HEK293 (cell line): ENCODE measurements around the gene ARHGEF28.

Experiments used
- CTCF ChIA-PET: fragments of 350-600 bp; formaldehyde crosslinking; extraction: SDS; loops from one replicate; lab custom pipeline; 2021; ENCODE audit warnings: antibody characterized with exemption; lab: Yijun Ruan, JAX
- POLR2A ChIA-PET: fragments of 300-600 bp; formaldehyde crosslinking; extraction: SDS; loops from one replicate; lab custom pipeline; 2020; ENCODE audit warnings: antibody characterized with exemption, inconsistent platforms; lab: Yijun Ruan, JAX
- H3K27ac ChIP-seq: fragments of 200-500 bp; sonication (Bioruptor generic); 2 replicates; pipeline ENCODE4 v1.5.1; 2014; ENCODE audit warnings: low read depth, low read length, control low read depth, inconsistent platforms; ENCODE audit errors: extremely low read depth
- H3K36me3 ChIP-seq, 2 experiments: fragments of 200-500 bp in 1 of 2; sonication (Bioruptor generic) in 1 of 2; 1 replicate in 1 of 2; 2 replicates in 1 of 2; pipeline ENCODE4 v1.5.1; 2014 to 2017; ENCODE audit warnings: inconsistent platforms in 2 of 2, low read length in 2 of 2; ENCODE audit not compliant: control insufficient read depth in 2 of 2, insufficient read depth in 1 of 2
- H3K4me1 ChIP-seq: fragments of 200-500 bp; sonication (Bioruptor generic); 2 replicates; pipeline ENCODE4 v1.5.1; 2014; ENCODE audit warnings: mild to moderate bottlenecking, low read length, inconsistent platforms; ENCODE audit not compliant: control insufficient read depth, insufficient read depth
- H3K4me3 ChIP-seq: 2 replicates; pipeline ENCODE4 v1.5.1; 2011; ENCODE audit warnings: low read depth, mild to moderate bottlenecking, control low read depth, low read length, moderate library complexity
- H3K9me3 ChIP-seq: fragments of 200-500 bp; sonication (Bioruptor generic); 2 replicates; pipeline ENCODE4 v1.5.1; 2014; ENCODE audit warnings: low read depth, low read length, inconsistent platforms; ENCODE audit not compliant: control insufficient read depth, insufficient read depth
- HOXC10 ChIP-seq: sonication (generic); formaldehyde crosslinking; IDR thresholded peaks from 2 replicates; pipeline ENCODE4 v1.8.1; 2023; ENCODE audit warnings: mild to moderate bottlenecking, missing genetic modification reagents
- KLF17 ChIP-seq: fragments of 450-650 bp; formaldehyde crosslinking; IDR thresholded peaks from 2 replicates; pipeline ENCODE4 v1.5.1; 2016; ENCODE audit warnings: missing biosample characterization, missing genetic modification characterization
- SETDB1 ChIP-seq: IDR thresholded peaks from one replicate; pipeline ENCODE4 v1.6.1; 2017; ENCODE audit warnings: mild to moderate bottlenecking, low read length, moderate library complexity, mixed read lengths; ENCODE audit not compliant: insufficient read length
- SP7 ChIP-seq: fragments of 450-650 bp; formaldehyde crosslinking; IDR thresholded peaks from 2 replicates; pipeline ENCODE4 v1.5.1; 2016; ENCODE audit warnings: missing biosample characterization, missing genetic modification characterization
- YY1 ChIP-seq: fragments of 450-650 bp; formaldehyde crosslinking; IDR thresholded peaks from 2 replicates; pipeline ENCODE4 v1.5.1; 2018; ENCODE audit warnings: missing biosample characterization, missing genetic modification characterization
- ZBTB48 ChIP-seq: fragments of 450-650 bp; formaldehyde crosslinking; IDR thresholded peaks from 2 replicates; pipeline ENCODE4 v1.5.1; 2016; ENCODE audit warnings: missing biosample characterization, missing genetic modification characterization
- ZNF2 ChIP-seq: fragments of 450-650 bp; formaldehyde crosslinking; IDR thresholded peaks from 2 replicates; pipeline ENCODE4 v1.5.1; 2016; ENCODE audit warnings: missing biosample characterization, missing genetic modification characterization
- ZNF311 ChIP-seq: fragments of 450-650 bp; formaldehyde crosslinking; IDR thresholded peaks from 2 replicates; pipeline ENCODE4 v1.5.1; 2017; ENCODE audit warnings: missing biosample characterization, missing genetic modification characterization, borderline replicate concordance
- ZNF354C ChIP-seq: fragments of 450-650 bp; formaldehyde crosslinking; IDR thresholded peaks from 2 replicates; pipeline ENCODE4 v1.5.1; 2016; ENCODE audit warnings: missing biosample characterization, missing genetic modification characterization, low read depth, borderline replicate concordance
- ZNF394 ChIP-seq: fragments of 450-650 bp; formaldehyde crosslinking; IDR thresholded peaks from 2 replicates; pipeline ENCODE4 v1.5.1; 2016; ENCODE audit warnings: missing biosample characterization, missing genetic modification characterization, mild to moderate bottlenecking, moderate library complexity, borderline replicate concordance
- ZNF48 ChIP-seq: fragments of 450-650 bp; formaldehyde crosslinking; IDR thresholded peaks from 2 replicates; pipeline ENCODE4 v1.5.1; 2016; ENCODE audit warnings: missing biosample characterization, missing genetic modification characterization
- ZNF529 ChIP-seq: fragments of 450-650 bp; formaldehyde crosslinking; IDR thresholded peaks from 2 replicates; pipeline ENCODE4 v1.5.1; 2017; ENCODE audit warnings: missing genetic modification characterization, missing biosample characterization; ENCODE audit not compliant: insufficient replicate concordance
- ZNF596 ChIP-seq: fragments of 450-650 bp; IDR thresholded peaks from 2 replicates; pipeline ENCODE4 v1.5.0; 2018; ENCODE audit warnings: missing biosample characterization, mild to moderate bottlenecking, missing genetic modification characterization, moderate library complexity
- ZNF629 ChIP-seq: fragments of 450-650 bp; formaldehyde crosslinking; IDR thresholded peaks from 2 replicates; pipeline ENCODE4 v1.5.1; 2017; ENCODE audit warnings: missing biosample characterization, missing genetic modification characterization
- ZNF658 ChIP-seq: fragments of 450-650 bp; formaldehyde crosslinking; IDR thresholded peaks from 2 replicates; pipeline ENCODE4; 2016; ENCODE audit warnings: missing biosample characterization, missing genetic modification characterization
- ZNF776 ChIP-seq: fragments of 450-650 bp; formaldehyde crosslinking; IDR thresholded peaks from 2 replicates; pipeline ENCODE4 v1.5.0; 2017; ENCODE audit warnings: missing biosample characterization, missing genetic modification characterization, borderline replicate concordance
- ZNF843 ChIP-seq: fragments of 450-650 bp; formaldehyde crosslinking; IDR thresholded peaks from 2 replicates; pipeline ENCODE4 v1.5.1; 2016; ENCODE audit warnings: missing biosample characterization, missing genetic modification characterization
- TF ChIP-seq, protein P1 (sequence below): fragments of 450-650 bp; formaldehyde crosslinking; optimal IDR thresholded peaks from 2 replicates; pipeline ENCODE3; 2016; ENCODE audit warnings: missing biosample characterization, mild to moderate bottlenecking, missing genetic modification characterization
- TF ChIP-seq, protein P2 (sequence below): fragments of 450-650 bp; formaldehyde crosslinking; IDR thresholded peaks from 2 replicates; pipeline ENCODE4 v1.5.1; 2016; ENCODE audit warnings: missing biosample characterization, missing genetic modification characterization

ARHGEF28 gene

GRCh38 chr5:73906277-73906676, 280.3 kb downstream of the ARHGEF28 start:
- TF ChIP-seq ZBTB48 (tag by site-specific recombination) (no peak), ZNF354C (tag by site-specific recombination) (no peak), ZNF776 (no peak), SP7 (tag by site-specific recombination) (no peak), ZNF48 (tag by site-specific recombination) (no peak), ZNF394 (tag by site-specific recombination) (no peak), ZNF2 (tag by site-specific recombination) (no peak), ZNF596 (no peak), YY1 (tag by site-specific recombination) (no peak), ZNF658 (no peak), KLF17 (tag by site-specific recombination) (no peak), ZNF529 (tag by site-specific recombination) (no peak)
- TF ChIP-seq, protein P1, sequence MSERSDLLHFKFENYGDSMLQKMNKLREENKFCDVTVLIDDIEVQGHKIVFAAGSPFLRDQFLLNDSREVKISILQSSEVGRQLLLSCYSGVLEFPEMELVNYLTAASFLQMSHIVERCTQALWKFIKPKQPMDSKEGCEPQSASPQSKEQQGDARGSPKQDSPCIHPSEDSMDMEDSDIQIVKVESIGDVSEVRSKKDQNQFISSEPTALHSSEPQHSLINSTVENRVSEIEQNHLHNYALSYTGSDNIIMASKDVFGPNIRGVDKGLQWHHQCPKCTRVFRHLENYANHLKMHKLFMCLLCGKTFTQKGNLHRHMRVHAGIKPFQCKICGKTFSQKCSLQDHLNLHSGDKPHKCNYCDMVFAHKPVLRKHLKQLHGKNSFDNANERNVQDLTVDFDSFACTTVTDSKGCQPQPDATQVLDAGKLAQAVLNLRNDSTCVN (tag by site-specific recombination), result no peak
- POLR2A ChIA-PET, result no interaction called here
- Histone ChIP-seq H3K9me3 (no peaks in the 10 kb centered on the region), H3K4me1 (no peaks in the 10 kb centered on the region; the same call in 1 of the 2 replicates), H3K4me3 (no peak overlapping the region), H3K27ac (no peak overlapping the region), H3K36me3 (peaks cover 0 to 4% of the 10 kb centered on the region in 2 experiments; a peak in 1 of 3 replicates)
- CTCF ChIA-PET, result interaction anchor here (1.9 kb wide), 1 partner anchor 127 kb away, joined by 7 read pairs; no protein-coding TSS in a partner anchor

DNA sequence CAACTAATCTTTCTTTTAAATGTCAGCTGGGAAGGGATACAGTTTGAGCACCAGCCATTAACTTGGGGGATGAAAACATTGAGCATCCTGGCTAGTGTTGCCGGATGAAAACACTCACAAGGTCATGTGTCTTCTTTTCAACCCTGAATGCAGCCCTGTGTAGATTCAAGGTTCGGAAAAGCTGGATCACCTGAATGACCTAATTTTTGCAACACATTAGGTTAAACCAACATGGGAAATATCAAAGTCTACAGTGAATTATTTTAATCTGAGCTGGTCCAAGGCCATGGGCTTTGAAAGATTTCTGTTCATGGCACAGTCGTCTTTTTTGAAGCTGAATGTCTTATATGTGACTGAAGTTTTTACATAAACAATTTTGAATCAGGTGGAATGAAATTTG, 281.2 kb downstream of the ARHGEF28 start:
- Histone ChIP-seq H3K27ac (no peak overlapping the region), H3K36me3 (peaks cover 0 to 4% of the 10 kb centered on the region in 2 experiments; a peak in 1 of 3 replicates), H3K4me1 (peaks cover 6% of the 10 kb centered on the region; the same call in 1 of the 2 replicates), H3K9me3 (no peaks in the 10 kb centered on the region), H3K4me3 (no peak overlapping the region)
- CTCF ChIA-PET, result interaction anchor here (1.4 to 1.9 kb wide), 3 partner anchors 126 to 305 kb away, joined by 3 to 7 read pairs (median 5); no protein-coding TSS in a partner anchor
- POLR2A ChIA-PET, result interaction anchor here (0.6 kb wide), 1 partner anchor 309 kb away, joined by 6 read pairs; no protein-coding TSS in a partner anchor
- peak; percentile 10 for TF ChIP-seq SETDB1
- TF ChIP-seq ZNF311 (tag by site-specific recombination), result no peak

- H3K4me1 ChIP-seq, result peaks cover 13% of the 10 kb centered on the region
- H3K4me3 ChIP-seq, result no peak overlapping the region
- ChIA-PET POLR2A (no interaction called here), CTCF (interaction anchor here (0.6 to 1.6 kb wide), 3 partner anchors 127 to 741 kb away, joined by 3 to 5 read pairs (median 4); no protein-coding TSS in a partner anchor)
- TF ChIP-seq HOXC10 (CRISPR knock-in tag) (no peak), ZNF629 (no peak), ZNF311 (tag by site-specific recombination) (no peak), ZNF843 (tag by site-specific recombination) (0 out of 2 replicates have a peak, but pooled peaks have one; percentile 35)
- TF ChIP-seq, protein P2, sequence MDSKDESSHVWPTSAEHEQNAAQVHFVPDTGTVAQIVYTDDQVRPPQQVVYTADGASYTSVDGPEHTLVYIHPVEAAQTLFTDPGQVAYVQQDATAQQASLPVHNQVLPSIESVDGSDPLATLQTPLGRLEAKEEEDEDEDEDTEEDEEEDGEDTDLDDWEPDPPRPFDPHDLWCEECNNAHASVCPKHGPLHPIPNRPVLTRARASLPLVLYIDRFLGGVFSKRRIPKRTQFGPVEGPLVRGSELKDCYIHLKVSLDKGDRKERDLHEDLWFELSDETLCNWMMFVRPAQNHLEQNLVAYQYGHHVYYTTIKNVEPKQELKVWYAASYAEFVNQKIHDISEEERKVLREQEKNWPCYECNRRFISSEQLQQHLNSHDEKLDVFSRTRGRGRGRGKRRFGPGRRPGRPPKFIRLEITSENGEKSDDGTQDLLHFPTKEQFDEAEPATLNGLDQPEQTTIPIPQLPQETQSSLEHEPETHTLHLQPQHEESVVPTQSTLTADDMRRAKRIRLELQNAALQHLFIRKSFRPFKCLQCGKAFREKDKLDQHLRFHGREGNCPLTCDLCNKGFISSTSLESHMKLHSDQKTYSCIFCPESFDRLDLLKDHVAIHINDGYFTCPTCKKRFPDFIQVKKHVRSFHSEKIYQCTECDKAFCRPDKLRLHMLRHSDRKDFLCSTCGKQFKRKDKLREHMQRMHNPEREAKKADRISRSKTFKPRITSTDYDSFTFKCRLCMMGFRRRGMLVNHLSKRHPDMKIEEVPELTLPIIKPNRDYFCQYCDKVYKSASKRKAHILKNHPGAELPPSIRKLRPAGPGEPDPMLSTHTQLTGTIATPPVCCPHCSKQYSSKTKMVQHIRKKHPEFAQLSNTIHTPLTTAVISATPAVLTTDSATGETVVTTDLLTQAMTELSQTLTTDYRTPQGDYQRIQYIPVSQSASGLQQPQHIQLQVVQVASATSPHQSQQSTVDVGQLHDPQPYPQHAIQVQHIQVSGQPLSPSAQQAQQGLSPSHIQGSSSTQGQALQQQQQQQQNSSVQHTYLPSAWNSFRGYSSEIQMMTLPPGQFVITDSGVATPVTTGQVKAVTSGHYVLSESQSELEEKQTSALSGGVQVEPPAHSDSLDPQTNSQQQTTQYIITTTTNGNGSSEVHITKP (tag by site-specific recombination), result 0 out of 2 replicates have a peak, but pooled peaks have one; percentile 13
- peaks cover 0 to 4% of the 10 kb centered on the region in 2 experiments; a peak in 1 of 3 replicates for H3K36me3 ChIP-seq
- no peak overlapping the region for H3K27ac ChIP-seq
- H3K9me3 ChIP-seq, result no peaks in the 10 kb centered on the region
These were observed 282.4 kb downstream of the ARHGEF28 start for GRCh38 chr5:73908395-73908794.
